ENCODE data around the gene CALML5. TPM values are rescaled to one million over a fixed set of nuclear protein-coding genes. Genes with fewer than 3 reads are reported as not detected.

CALML5 gene
- total and polyA plus RNA-seq, 9 of the 15 experiments (the other 6 are each of a cell fraction or from before 2014, with no cell fraction given) = not detected

- TF ChIP-seq POU5F1 (IDR thresholded peaks at IDR 0.05; ENCODE audit: borderline replicate concordance, low read depth, low read length, partially characterized antibody) (no peak), TRIM28 (IDR thresholded peaks at IDR 0.05) (no peak), IRF1 (CRISPR knock-in tag; IDR thresholded peaks at IDR 0.05; ENCODE audit: borderline replicate concordance) (no peak), NR2C1 (IDR thresholded peaks at IDR 0.05) (no peak), NR2C1 (tag; IDR thresholded peaks at IDR 0.05) (no peak), SLC30A9 (CRISPR knock-in tag; IDR thresholded peaks at IDR 0.05) (no peak), ZNF224 (CRISPR knock-in tag; IDR thresholded peaks at IDR 0.05) (no peak), L3MBTL2 (IDR thresholded peaks at IDR 0.05) (no peak), U2AF1 (optimal IDR thresholded peaks at IDR 0.05; ENCODE audit: low read depth, low read length) (no peak), EHMT2 (IDR thresholded peaks at IDR 0.05) (no peak)
- no peak overlapping the region for H3K4me2 ChIP-seq (ENCODE audit: insufficient read depth, low read length)
- H3K9me1 ChIP-seq (ENCODE audit: control insufficient read depth, insufficient read depth, low read length) = no peaks in the 10 kb centered on the region
- H2AFZ ChIP-seq (ENCODE audit: low read depth, low read length) = no peak overlapping the region
- peaks cover 0 to 38% of the 10 kb centered on the region in 2 experiments; a peak in 1 of 5 replicates for H3K4me1 ChIP-seq (replicated peaks in 1 of 2; ENCODE audit: control insufficient read depth in 2 of 2, insufficient read depth in 2 of 2, low read length in 2 of 2)
- no peaks in the 10 kb centered on the region for H3K79me2 ChIP-seq (ENCODE audit: control insufficient read depth, insufficient read depth, low read length)
- BruUV-seq (replicated peaks) = no TSS peak
- no peak for FAIRE-seq
- no peaks in the 10 kb centered on the region for H3K36me3 ChIP-seq (ENCODE audit: control insufficient read depth, insufficient read depth, low read length)
- peaks cover 0 to 23% of the 10 kb centered on the region in 2 experiments; a peak in 3 of 5 replicates for H3K27me3 ChIP-seq (ENCODE audit: control insufficient read depth in 2 of 2, insufficient read depth in 2 of 2, low read length in 2 of 2)
- POLR2A ChIA-PET = interaction anchor here (1.1 to 1.4 kb wide), 2 partner anchors 8 to 11 kb away, joined by 3 read pairs; no protein-coding TSS in a partner anchor
- H3K27ac ChIP-seq (ENCODE audit: extremely low read depth, low read depth, low read length) = no peak overlapping the region
- no peak for DNase-seq (ENCODE audit: extremely low read depth in 1 of 4, low spot score in 3 of 4)
- no peaks in the 10 kb centered on the region for H3K9me3 ChIP-seq (replicated peaks; ENCODE audit: control insufficient read depth, insufficient read depth, low read depth, low read length)
- intact Hi-C loops (cut with micrococcal nuclease) (no loop called here), in situ Hi-C loops (cut with MboI) (no loop called here)
- ATAC-seq = no peak
- CTCF ChIA-PET (ENCODE audit: low intra/inter-chr PET ratio) = no interaction called here
- no peak overlapping the region for H3K4me3 ChIP-seq
- WGBS (ENCODE audit: insufficient coverage, low coverage, missing lambda C conversion rate) = 30% methylated on average over 3 of the region's 3 CpGs
- no peaks in the 10 kb centered on the region; the same call in 1 of the 2 replicates for H4K20me1 ChIP-seq (replicated peaks; ENCODE audit: control insufficient read depth, insufficient read depth, low read length)
- no peak overlapping the region for H3K9ac ChIP-seq (ENCODE audit: insufficient read depth in 1 of 2, low read depth in 2 of 2, low read length in 2 of 2)
These were observed 4.1 kb upstream of the CALML5 start for GRCh38 chr10:5503477-5503835.
